PC-9 (cell line): ENCODE results near the gene TRPV6. TPM values are rescaled to one million over a fixed set of nuclear protein-coding genes. Genes with fewer than 3 reads are reported as not detected.

Experiments used
- BruUV-seq: library from RNA; stranded (reverse); fragments of 400-500 nt; replicated peaks from 2 replicates; lab custom pipeline; 2021; lab: Mats Ljungman, UMichigan
- CTCF ChIA-PET: fragments of 300-600 bp; sonication (Branson Sonifier 250); formaldehyde crosslinking; loops from one replicate; lab custom pipeline; 2022; ENCODE audit warnings: antibody characterized with exemption; lab: Charles Lee
- POLR2A ChIA-PET: fragments of 300-600 bp; sonication (Branson Sonifier 250); formaldehyde crosslinking; loops from one replicate; lab custom pipeline; 2022; ENCODE audit warnings: antibody characterized with exemption; ENCODE audit not compliant: unreplicated experiment; lab: Charles Lee
- DNase-seq, 2 experiments: peaks; one replicate each; pipeline versions ENCODE4 v3.0.0 to v3.0.0-alpha.2; 2015 to 2022; ENCODE audit warnings: mixed read lengths in 1 of 2
- H2AFZ ChIP-seq: fragments of 200-600 bp; sonication (generic); 2 replicates; pipeline ENCODE4 v1.8.1; 2017; ENCODE audit warnings: antibody characterized with exemption
- H3F3A ChIP-seq: fragments of 200-600 bp; sonication (generic); 2 replicates; pipeline ENCODE4 v1.8.1; 2017; ENCODE audit warnings: antibody characterized with exemption, mild to moderate bottlenecking, low read depth; ENCODE audit not compliant: insufficient read depth
- H3K27ac ChIP-seq: fragments of 200-600 bp; sonication (generic); 2 replicates; pipeline ENCODE4 v1.6.1; 2016; ENCODE audit warnings: mixed run types
- H3K27me3 ChIP-seq: fragments of 200-600 bp; sonication (generic); 2 replicates; pipeline ENCODE4 v1.6.1; 2016; ENCODE audit warnings: low read depth, mixed run types; ENCODE audit not compliant: insufficient read depth
- H3K36me3 ChIP-seq: fragments of 200-600 bp; sonication (generic); 2 replicates; pipeline ENCODE4 v1.6.1; 2016; ENCODE audit warnings: low read depth, mixed run types
- H3K4me1 ChIP-seq: fragments of 200-600 bp; sonication (generic); replicated peaks from 2 replicates; pipeline ENCODE4 v1.6.1; 2016; ENCODE audit warnings: mixed run types; ENCODE audit not compliant: insufficient read depth
- H3K4me2 ChIP-seq: fragments of 200-600 bp; sonication (generic); 2 replicates; pipeline ENCODE4 v1.6.1; 2017; ENCODE audit warnings: mixed run types
- H3K4me3 ChIP-seq: fragments of 200-600 bp; sonication (generic); 2 replicates; pipeline ENCODE4 v1.6.1; 2016; ENCODE audit warnings: mixed run types
- H3K79me2 ChIP-seq: fragments of 200-600 bp; sonication (generic); 2 replicates; pipeline ENCODE4 v1.6.1; 2017; ENCODE audit warnings: low read depth, mixed run types
- H3K9me2 ChIP-seq: fragments of 200-600 bp; sonication (generic); 2 replicates; pipeline ENCODE4 v1.8.1; 2017; ENCODE audit warnings: mild to moderate bottlenecking; ENCODE audit not compliant: insufficient read depth
- H3K9me3 ChIP-seq: fragments of 200-600 bp; sonication (generic); 2 replicates; pipeline ENCODE4 v1.8.1; 2016; ENCODE audit warnings: low read depth; ENCODE audit not compliant: insufficient read depth
- H4K20me1 ChIP-seq: fragments of 200-600 bp; sonication (generic); 2 replicates; pipeline ENCODE4 v1.8.1; 2017; ENCODE audit not compliant: insufficient read depth
- CTCF ChIP-seq: fragments of 200-600 bp; sonication (generic); conservative IDR thresholded peaks from 2 replicates; pipeline ENCODE4 v1.6.1; 2017; ENCODE audit warnings: mixed run types, antibody characterized with exemption, mild to moderate bottlenecking, moderate library complexity
- EZH2 ChIP-seq: fragments of 200-600 bp; sonication (generic); IDR thresholded peaks from 2 replicates; pipeline ENCODE4 v1.8.0; 2017; ENCODE audit warnings: antibody characterized with exemption, low read depth
- intact Hi-C: fragments of 100-400 bp; cut with micrococcal nuclease; formaldehyde crosslinking; loops from one replicate; pipeline ENCODE4 v1.10.0; 2022; ENCODE audit not compliant: unreplicated experiment
- total RNA-seq: library from RNA; stranded (reverse); gene quantifications from 2 replicates; pipeline ENCODE4 v1.2.3, GENCODE V29; 2021

The TRPV6 gene
- total RNA-seq, 1 experiment from 2014 or later = 14.7 TPM

DNA sequence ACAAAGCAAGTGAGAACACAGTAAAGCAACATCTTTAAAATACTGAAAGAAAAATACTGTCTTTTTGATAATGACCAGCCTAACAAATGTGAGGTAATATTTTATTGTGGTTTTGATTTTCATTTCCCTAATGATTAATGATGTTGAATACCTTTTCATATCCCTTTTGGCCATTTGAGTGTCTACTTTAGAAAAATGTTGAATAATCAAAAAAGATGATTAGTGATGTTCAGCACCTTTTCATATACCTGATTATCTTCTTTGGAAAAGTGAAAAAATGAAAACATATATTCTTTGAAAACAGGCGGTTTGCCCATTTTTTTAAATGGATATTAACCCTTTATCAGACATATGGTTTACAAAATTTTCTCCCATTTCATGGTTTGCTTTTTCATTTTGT lies 62.8 kb downstream of the TRPV6 start:
- no peaks in the 10 kb centered on the region for H3K79me2 ChIP-seq
- BruUV-seq = no TSS peak
- peaks cover 6% of the 10 kb centered on the region; the same call in 1 of the 2 replicates for H3K36me3 ChIP-seq
- no peaks in the 10 kb centered on the region for H4K20me1 ChIP-seq
- H3K4me2 ChIP-seq = no peak overlapping the region
- H3K27me3 ChIP-seq = no peaks in the 10 kb centered on the region
- peaks cover 8% of the 10 kb centered on the region for H3K4me1 ChIP-seq
- H3F3A ChIP-seq = peaks cover 7% of the 10 kb centered on the region
- no peak for TF ChIP-seq CTCF
- no peak for TF ChIP-seq EZH2
- POLR2A ChIA-PET = no interaction called here
- H3K9me2 ChIP-seq = no peaks in the 10 kb centered on the region; the same call in 1 of the 2 replicates
- no peak for DNase-seq
- CTCF ChIA-PET = no interaction called here
- intact Hi-C loops = no loop called here
- H3K9me3 ChIP-seq = peaks cover 15% of the 10 kb centered on the region; the same call in 1 of the 2 replicates
- no peak overlapping the region for H3K27ac ChIP-seq
- H2AFZ ChIP-seq = no peak overlapping the region
- H3K4me3 ChIP-seq = no peak overlapping the region

Other genes starting within 250 kb of the TRPV6 start
- 0.94 TPM in 1 of 2 replicates, not detected in the other for gene PRSS1, start 136.3 kb downstream of the TRPV6 start, total RNA-seq
- gene PRSS2, start 114.8 kb downstream of the TRPV6 start, total RNA-seq = not detected in 2 replicates
- 39.2 and 72.9 TPM in 2 replicates for gene EPHB6, start 30.7 kb downstream of the TRPV6 start, total RNA-seq
- not detected in 2 replicates for gene TRPV5, start 48.0 kb upstream of the TRPV6 start, total RNA-seq
- gene LLCFC1, start 53.7 kb upstream of the TRPV6 start, total RNA-seq = not detected in 2 replicates
- gene KEL, start 76.6 kb upstream of the TRPV6 start, total RNA-seq = 0.46 TPM in 1 of 2 replicates, not detected in the other
- gene OR9A2, start 141.4 kb upstream of the TRPV6 start, total RNA-seq = not detected in 2 replicates
- gene OR6V1, start 166.6 kb upstream of the TRPV6 start, total RNA-seq = not detected in 2 replicates
- gene PIP, start 246.3 kb upstream of the TRPV6 start, total RNA-seq = not detected in 2 replicates